HEK293 (cell line): ENCODE measurements around the gene MDM4.

ENCODE experiments used
- CTCF ChIA-PET: fragments of 350-600 bp; formaldehyde crosslinking; extraction: SDS; loops from one replicate; lab custom pipeline; 2021; ENCODE audit warnings: antibody characterized with exemption; lab: Yijun Ruan, JAX
- POLR2A ChIA-PET: fragments of 300-600 bp; formaldehyde crosslinking; extraction: SDS; loops from one replicate; lab custom pipeline; 2020; ENCODE audit warnings: antibody characterized with exemption, inconsistent platforms; lab: Yijun Ruan, JAX
- H3K27ac ChIP-seq: fragments of 200-500 bp; sonication (Bioruptor generic); 2 replicates; pipeline ENCODE4 v1.5.1; 2014; ENCODE audit warnings: low read depth, low read length, control low read depth, inconsistent platforms; ENCODE audit errors: extremely low read depth
- H3K36me3 ChIP-seq, 2 experiments: fragments of 200-500 bp in 1 of 2; sonication (Bioruptor generic) in 1 of 2; 1 replicate in 1 of 2; 2 replicates in 1 of 2; pipeline ENCODE4 v1.5.1; 2014 to 2017; ENCODE audit warnings: inconsistent platforms in 2 of 2, low read length in 2 of 2; ENCODE audit not compliant: control insufficient read depth in 2 of 2, insufficient read depth in 1 of 2
- H3K4me1 ChIP-seq: fragments of 200-500 bp; sonication (Bioruptor generic); 2 replicates; pipeline ENCODE4 v1.5.1; 2014; ENCODE audit warnings: mild to moderate bottlenecking, low read length, inconsistent platforms; ENCODE audit not compliant: control insufficient read depth, insufficient read depth
- H3K4me3 ChIP-seq: 2 replicates; pipeline ENCODE4 v1.5.1; 2011; ENCODE audit warnings: low read depth, mild to moderate bottlenecking, control low read depth, low read length, moderate library complexity
- H3K9me3 ChIP-seq: fragments of 200-500 bp; sonication (Bioruptor generic); 2 replicates; pipeline ENCODE4 v1.5.1; 2014; ENCODE audit warnings: low read depth, low read length, inconsistent platforms; ENCODE audit not compliant: control insufficient read depth, insufficient read depth
- GLIS1 ChIP-seq: fragments of 450-650 bp; formaldehyde crosslinking; IDR thresholded peaks from 2 replicates; pipeline ENCODE4 v1.5.1; 2016; ENCODE audit warnings: missing biosample characterization, missing genetic modification characterization
- IKZF3 ChIP-seq: fragments of 450-650 bp; IDR thresholded peaks from 2 replicates; pipeline ENCODE4 v1.5.0; 2018; ENCODE audit warnings: missing biosample characterization, mild to moderate bottlenecking, missing genetic modification characterization, moderate library complexity
- KLF1 ChIP-seq: fragments of 450-650 bp; formaldehyde crosslinking; IDR thresholded peaks from 2 replicates; pipeline ENCODE4 v1.5.1; 2016; ENCODE audit warnings: missing biosample characterization, missing genetic modification characterization
- KLF16 ChIP-seq: fragments of 450-650 bp; formaldehyde crosslinking; IDR thresholded peaks from 2 replicates; pipeline ENCODE4 v1.5.1; 2017; ENCODE audit warnings: missing biosample characterization, missing genetic modification characterization
- OSR2 ChIP-seq: fragments of 450-650 bp; formaldehyde crosslinking; IDR thresholded peaks from 2 replicates; pipeline ENCODE4 v1.5.1; 2016; ENCODE audit warnings: missing biosample characterization, missing genetic modification characterization
- SP7 ChIP-seq: fragments of 450-650 bp; formaldehyde crosslinking; IDR thresholded peaks from 2 replicates; pipeline ENCODE4 v1.5.1; 2016; ENCODE audit warnings: missing biosample characterization, missing genetic modification characterization
- TCF7L2 ChIP-seq: IDR thresholded peaks from 2 replicates; pipeline ENCODE4 v1.6.1; 2011; ENCODE audit warnings: low read depth, mild to moderate bottlenecking, inconsistent platforms, low read length, moderate library complexity, borderline replicate concordance
- ZBTB17 ChIP-seq: fragments of 450-650 bp; formaldehyde crosslinking; IDR thresholded peaks from 2 replicates; pipeline ENCODE4 v1.5.1; 2016; ENCODE audit warnings: missing biosample characterization, missing genetic modification characterization
- ZBTB48 ChIP-seq: fragments of 450-650 bp; formaldehyde crosslinking; IDR thresholded peaks from 2 replicates; pipeline ENCODE4 v1.5.1; 2016; ENCODE audit warnings: missing biosample characterization, missing genetic modification characterization
- ZIC2 ChIP-seq: fragments of 450-650 bp; formaldehyde crosslinking; IDR thresholded peaks from 2 replicates; pipeline ENCODE4 v1.5.1; 2016; ENCODE audit warnings: missing biosample characterization, missing genetic modification characterization
- ZNF391 ChIP-seq: fragments of 450-650 bp; formaldehyde crosslinking; IDR thresholded peaks from 2 replicates; pipeline ENCODE4 v1.5.1; 2016; ENCODE audit warnings: low read depth, missing biosample characterization, missing genetic modification characterization, borderline replicate concordance
- ZNF610 ChIP-seq: fragments of 450-650 bp; formaldehyde crosslinking; IDR thresholded peaks from 2 replicates; pipeline ENCODE4 v1.5.1; 2016; ENCODE audit warnings: missing biosample characterization, missing genetic modification characterization, borderline replicate concordance
- ZNF624 ChIP-seq: fragments of 450-650 bp; formaldehyde crosslinking; IDR thresholded peaks from 2 replicates; pipeline ENCODE4 v1.5.1; 2017; ENCODE audit warnings: missing biosample characterization, missing genetic modification characterization
- ZNF677 ChIP-seq: fragments of 450-650 bp; IDR thresholded peaks from 2 replicates; pipeline ENCODE4 v1.5.0; 2018; ENCODE audit warnings: missing biosample characterization, mild to moderate bottlenecking, missing genetic modification characterization, moderate library complexity
- ZNF792 ChIP-seq: fragments of 450-650 bp; formaldehyde crosslinking; IDR thresholded peaks from 2 replicates; pipeline ENCODE4 v1.5.1; 2016; ENCODE audit warnings: missing biosample characterization, missing genetic modification characterization
- ZNF843 ChIP-seq: fragments of 450-650 bp; formaldehyde crosslinking; IDR thresholded peaks from 2 replicates; pipeline ENCODE4 v1.5.1; 2016; ENCODE audit warnings: missing biosample characterization, missing genetic modification characterization
- TF ChIP-seq, protein P1 (sequence below): fragments of 450-650 bp; formaldehyde crosslinking; IDR thresholded peaks from 2 replicates; pipeline ENCODE4 v1.5.1; 2017; ENCODE audit warnings: missing biosample characterization, missing genetic modification characterization
- TF ChIP-seq, protein P2 (sequence below): fragments of 450-650 bp; formaldehyde crosslinking; IDR thresholded peaks from 2 replicates; pipeline ENCODE4 v1.5.1; 2017; ENCODE audit warnings: missing biosample characterization, missing genetic modification characterization
- TF ChIP-seq, protein P3 (sequence below): fragments of 450-650 bp; formaldehyde crosslinking; IDR thresholded peaks from 2 replicates; pipeline ENCODE4 v1.5.1; 2016; ENCODE audit warnings: missing biosample characterization, missing genetic modification characterization
- TF ChIP-seq, protein P4 (sequence below): fragments of 450-650 bp; formaldehyde crosslinking; IDR thresholded peaks from 2 replicates; pipeline ENCODE4 v1.5.1; 2016; ENCODE audit warnings: missing biosample characterization, missing genetic modification characterization, low read depth
- TF ChIP-seq, protein P5 (sequence below): fragments of 450-650 bp; formaldehyde crosslinking; IDR thresholded peaks from 2 replicates; pipeline ENCODE4 v1.5.1; 2016; ENCODE audit warnings: missing biosample characterization, missing genetic modification characterization
- TF ChIP-seq, protein P6 (sequence below): fragments of 450-650 bp; formaldehyde crosslinking; IDR thresholded peaks from 2 replicates; pipeline ENCODE4 v1.5.1; 2016; ENCODE audit warnings: missing biosample characterization, missing genetic modification characterization

The MDM4 gene

DNA sequence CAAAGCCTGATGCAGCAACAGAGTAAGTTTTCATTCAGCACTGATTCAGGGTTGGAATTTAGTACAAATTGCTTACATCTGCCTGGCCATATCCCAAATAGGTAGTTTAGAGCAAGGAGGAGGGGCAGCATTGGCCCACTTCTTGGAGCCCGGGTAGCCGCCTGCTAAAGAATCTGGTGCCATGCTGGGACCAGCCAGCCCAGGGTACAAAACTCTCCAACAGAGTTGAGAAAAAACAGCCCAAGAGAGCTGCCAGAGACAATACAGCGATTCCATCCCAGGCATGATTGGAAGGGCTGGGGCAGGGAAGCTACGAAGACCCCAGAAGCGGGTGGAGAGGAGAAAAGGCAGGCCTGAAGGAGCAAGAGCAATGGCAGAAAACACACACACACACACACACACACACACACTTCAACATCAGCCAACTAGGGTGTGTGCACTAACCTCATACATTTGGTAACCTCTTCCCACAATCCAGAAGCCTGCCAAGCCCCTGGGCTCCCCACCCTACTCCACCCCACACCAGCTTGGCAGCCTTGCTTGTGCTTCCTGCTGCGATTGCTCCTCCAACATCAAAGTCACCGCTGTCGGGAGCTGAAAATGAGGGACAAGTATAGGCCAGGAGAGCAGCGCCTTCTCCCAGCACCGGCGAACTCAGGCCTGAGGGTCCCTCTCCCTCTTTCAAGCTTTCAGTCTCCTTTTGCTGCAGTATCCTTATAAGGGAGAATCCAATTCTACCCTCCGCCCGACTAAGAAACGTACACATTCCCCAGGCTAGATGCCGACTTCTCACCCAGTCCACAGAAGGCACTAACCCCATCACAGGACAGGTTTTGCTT lies 22.8 kb upstream of the MDM4 start:
- CTCF ChIA-PET: interaction anchor here (0.5 to 19.1 kb wide), 16 partner anchors 8 to 314 kb away, joined by 3 to 314 read pairs (median 6); no protein-coding TSS in a partner anchor
- no peaks in the 10 kb centered on the region for H3K36me3 ChIP-seq
- H3K4me1 ChIP-seq: peaks cover 5% of the 10 kb centered on the region
- H3K4me3 ChIP-seq: peak overlapping the region; percentile 80
- peak overlapping the region; percentile 90 for H3K27ac ChIP-seq
- POLR2A ChIA-PET: interaction anchor here (0.6 to 4.2 kb wide), 13 partner anchors 8 to 314 kb away, joined by 3 to 20 read pairs (median 5); partner anchors contain the start of gene MDM4
- 0 out of 2 replicates have a peak, but pooled peaks have one; percentile 34 for TF ChIP-seq OSR2 (tag by site-specific recombination)
- no peak for TF ChIP-seq ZNF677 (tag by site-specific recombination)
- TF ChIP-seq ZNF624 (tag by site-specific recombination): no peak
- peak; percentile 10; the same call in 1 of the 2 replicates for TF ChIP-seq SP7
- TF ChIP-seq KLF1: peak; percentile 96
- 0 out of 2 replicates have a peak, but pooled peaks have one; percentile 34 for TF ChIP-seq ZNF792
- TF ChIP-seq, protein P1, sequence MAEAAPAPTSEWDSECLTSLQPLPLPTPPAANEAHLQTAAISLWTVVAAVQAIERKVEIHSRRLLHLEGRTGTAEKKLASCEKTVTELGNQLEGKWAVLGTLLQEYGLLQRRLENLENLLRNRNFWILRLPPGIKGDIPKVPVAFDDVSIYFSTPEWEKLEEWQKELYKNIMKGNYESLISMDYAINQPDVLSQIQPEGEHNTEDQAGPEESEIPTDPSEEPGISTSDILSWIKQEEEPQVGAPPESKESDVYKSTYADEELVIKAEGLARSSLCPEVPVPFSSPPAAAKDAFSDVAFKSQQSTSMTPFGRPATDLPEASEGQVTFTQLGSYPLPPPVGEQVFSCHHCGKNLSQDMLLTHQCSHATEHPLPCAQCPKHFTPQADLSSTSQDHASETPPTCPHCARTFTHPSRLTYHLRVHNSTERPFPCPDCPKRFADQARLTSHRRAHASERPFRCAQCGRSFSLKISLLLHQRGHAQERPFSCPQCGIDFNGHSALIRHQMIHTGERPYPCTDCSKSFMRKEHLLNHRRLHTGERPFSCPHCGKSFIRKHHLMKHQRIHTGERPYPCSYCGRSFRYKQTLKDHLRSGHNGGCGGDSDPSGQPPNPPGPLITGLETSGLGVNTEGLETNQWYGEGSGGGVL (tag by site-specific recombination): peak; percentile 61
- TF ChIP-seq ZBTB17 (tag by site-specific recombination): peak; percentile 23; the same call in 1 of the 2 replicates
- TF ChIP-seq TCF7L2: peak; percentile 97
- TF ChIP-seq ZNF391: no peak
- TF ChIP-seq, protein P2, sequence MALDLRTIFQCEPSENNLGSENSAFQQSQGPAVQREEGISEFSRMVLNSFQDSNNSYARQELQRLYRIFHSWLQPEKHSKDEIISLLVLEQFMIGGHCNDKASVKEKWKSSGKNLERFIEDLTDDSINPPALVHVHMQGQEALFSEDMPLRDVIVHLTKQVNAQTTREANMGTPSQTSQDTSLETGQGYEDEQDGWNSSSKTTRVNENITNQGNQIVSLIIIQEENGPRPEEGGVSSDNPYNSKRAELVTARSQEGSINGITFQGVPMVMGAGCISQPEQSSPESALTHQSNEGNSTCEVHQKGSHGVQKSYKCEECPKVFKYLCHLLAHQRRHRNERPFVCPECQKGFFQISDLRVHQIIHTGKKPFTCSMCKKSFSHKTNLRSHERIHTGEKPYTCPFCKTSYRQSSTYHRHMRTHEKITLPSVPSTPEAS (tag by site-specific recombination): peak; percentile 96
- 0 out of 2 replicates have a peak, but pooled peaks have one; percentile 59 for TF ChIP-seq ZBTB48
- TF ChIP-seq, protein P3, sequence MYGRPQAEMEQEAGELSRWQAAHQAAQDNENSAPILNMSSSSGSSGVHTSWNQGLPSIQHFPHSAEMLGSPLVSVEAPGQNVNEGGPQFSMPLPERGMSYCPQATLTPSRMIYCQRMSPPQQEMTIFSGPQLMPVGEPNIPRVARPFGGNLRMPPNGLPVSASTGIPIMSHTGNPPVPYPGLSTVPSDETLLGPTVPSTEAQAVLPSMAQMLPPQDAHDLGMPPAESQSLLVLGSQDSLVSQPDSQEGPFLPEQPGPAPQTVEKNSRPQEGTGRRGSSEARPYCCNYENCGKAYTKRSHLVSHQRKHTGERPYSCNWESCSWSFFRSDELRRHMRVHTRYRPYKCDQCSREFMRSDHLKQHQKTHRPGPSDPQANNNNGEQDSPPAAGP (tag by site-specific recombination): peak; percentile 95
- no peak for TF ChIP-seq KLF16 (tag by site-specific recombination)
- TF ChIP-seq ZIC2 (tag by site-specific recombination): peak; percentile 64
- TF ChIP-seq GLIS1: no peak; the same call in 1 of the 2 replicates
- TF ChIP-seq, all 188 proteins: peak for 11
- no peaks in the 10 kb centered on the region for H3K9me3 ChIP-seq

DNA sequence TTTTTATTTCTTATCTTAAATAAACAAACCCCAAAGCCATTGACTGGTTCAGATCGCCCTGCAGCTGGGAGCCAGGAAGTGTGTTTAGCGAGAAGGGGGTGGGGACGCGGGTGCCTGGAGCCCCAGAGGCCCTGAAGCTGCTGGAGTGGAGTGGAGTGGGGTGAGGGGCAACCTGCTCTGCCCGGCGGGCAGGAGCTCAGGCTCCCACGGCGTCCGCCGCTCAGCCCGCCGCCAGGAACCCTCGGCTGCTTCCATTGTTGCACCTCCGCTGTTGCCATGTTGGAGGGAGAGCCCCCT lies 22.3 kb upstream of the MDM4 start:
- CTCF ChIA-PET: interaction anchor here (0.5 to 19.1 kb wide), 14 partner anchors 9 to 313 kb away, joined by 3 to 314 read pairs (median 7); no protein-coding TSS in a partner anchor
- peak overlapping the region; percentile 80 for H3K4me3 ChIP-seq
- TF ChIP-seq ZNF610 (no peak), ZNF843 (tag by site-specific recombination) (no peak), ZBTB48 (no peak), IKZF3 (tag by site-specific recombination) (no peak)
- TF ChIP-seq, protein P4, sequence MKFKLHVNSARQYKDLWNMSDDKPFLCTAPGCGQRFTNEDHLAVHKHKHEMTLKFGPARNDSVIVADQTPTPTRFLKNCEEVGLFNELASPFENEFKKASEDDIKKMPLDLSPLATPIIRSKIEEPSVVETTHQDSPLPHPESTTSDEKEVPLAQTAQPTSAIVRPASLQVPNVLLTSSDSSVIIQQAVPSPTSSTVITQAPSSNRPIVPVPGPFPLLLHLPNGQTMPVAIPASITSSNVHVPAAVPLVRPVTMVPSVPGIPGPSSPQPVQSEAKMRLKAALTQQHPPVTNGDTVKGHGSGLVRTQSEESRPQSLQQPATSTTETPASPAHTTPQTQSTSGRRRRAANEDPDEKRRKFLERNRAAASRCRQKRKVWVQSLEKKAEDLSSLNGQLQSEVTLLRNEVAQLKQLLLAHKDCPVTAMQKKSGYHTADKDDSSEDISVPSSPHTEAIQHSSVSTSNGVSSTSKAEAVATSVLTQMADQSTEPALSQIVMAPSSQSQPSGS (tag by site-specific recombination): no peak
- TF ChIP-seq, protein P5, sequence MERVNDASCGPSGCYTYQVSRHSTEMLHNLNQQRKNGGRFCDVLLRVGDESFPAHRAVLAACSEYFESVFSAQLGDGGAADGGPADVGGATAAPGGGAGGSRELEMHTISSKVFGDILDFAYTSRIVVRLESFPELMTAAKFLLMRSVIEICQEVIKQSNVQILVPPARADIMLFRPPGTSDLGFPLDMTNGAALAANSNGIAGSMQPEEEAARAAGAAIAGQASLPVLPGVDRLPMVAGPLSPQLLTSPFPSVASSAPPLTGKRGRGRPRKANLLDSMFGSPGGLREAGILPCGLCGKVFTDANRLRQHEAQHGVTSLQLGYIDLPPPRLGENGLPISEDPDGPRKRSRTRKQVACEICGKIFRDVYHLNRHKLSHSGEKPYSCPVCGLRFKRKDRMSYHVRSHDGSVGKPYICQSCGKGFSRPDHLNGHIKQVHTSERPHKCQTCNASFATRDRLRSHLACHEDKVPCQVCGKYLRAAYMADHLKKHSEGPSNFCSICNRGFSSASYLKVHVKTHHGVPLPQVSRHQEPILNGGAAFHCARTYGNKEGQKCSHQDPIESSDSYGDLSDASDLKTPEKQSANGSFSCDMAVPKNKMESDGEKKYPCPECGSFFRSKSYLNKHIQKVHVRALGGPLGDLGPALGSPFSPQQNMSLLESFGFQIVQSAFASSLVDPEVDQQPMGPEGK: 0 out of 2 replicates have a peak, but pooled peaks have one; percentile 63
- TF ChIP-seq, protein P6, sequence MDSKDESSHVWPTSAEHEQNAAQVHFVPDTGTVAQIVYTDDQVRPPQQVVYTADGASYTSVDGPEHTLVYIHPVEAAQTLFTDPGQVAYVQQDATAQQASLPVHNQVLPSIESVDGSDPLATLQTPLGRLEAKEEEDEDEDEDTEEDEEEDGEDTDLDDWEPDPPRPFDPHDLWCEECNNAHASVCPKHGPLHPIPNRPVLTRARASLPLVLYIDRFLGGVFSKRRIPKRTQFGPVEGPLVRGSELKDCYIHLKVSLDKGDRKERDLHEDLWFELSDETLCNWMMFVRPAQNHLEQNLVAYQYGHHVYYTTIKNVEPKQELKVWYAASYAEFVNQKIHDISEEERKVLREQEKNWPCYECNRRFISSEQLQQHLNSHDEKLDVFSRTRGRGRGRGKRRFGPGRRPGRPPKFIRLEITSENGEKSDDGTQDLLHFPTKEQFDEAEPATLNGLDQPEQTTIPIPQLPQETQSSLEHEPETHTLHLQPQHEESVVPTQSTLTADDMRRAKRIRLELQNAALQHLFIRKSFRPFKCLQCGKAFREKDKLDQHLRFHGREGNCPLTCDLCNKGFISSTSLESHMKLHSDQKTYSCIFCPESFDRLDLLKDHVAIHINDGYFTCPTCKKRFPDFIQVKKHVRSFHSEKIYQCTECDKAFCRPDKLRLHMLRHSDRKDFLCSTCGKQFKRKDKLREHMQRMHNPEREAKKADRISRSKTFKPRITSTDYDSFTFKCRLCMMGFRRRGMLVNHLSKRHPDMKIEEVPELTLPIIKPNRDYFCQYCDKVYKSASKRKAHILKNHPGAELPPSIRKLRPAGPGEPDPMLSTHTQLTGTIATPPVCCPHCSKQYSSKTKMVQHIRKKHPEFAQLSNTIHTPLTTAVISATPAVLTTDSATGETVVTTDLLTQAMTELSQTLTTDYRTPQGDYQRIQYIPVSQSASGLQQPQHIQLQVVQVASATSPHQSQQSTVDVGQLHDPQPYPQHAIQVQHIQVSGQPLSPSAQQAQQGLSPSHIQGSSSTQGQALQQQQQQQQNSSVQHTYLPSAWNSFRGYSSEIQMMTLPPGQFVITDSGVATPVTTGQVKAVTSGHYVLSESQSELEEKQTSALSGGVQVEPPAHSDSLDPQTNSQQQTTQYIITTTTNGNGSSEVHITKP (tag by site-specific recombination): peak; percentile 94

More for the DNA sequence above, 22.3 kb upstream of the MDM4 start:
- H3K27ac ChIP-seq: peak overlapping the region; percentile 90
- H3K36me3 ChIP-seq: no peaks in the 10 kb centered on the region
- POLR2A ChIA-PET: interaction anchor here (0.6 to 4.2 kb wide), 13 partner anchors 9 to 313 kb away, joined by 3 to 20 read pairs (median 5); partner anchors contain the start of gene MDM4
- no peaks in the 10 kb centered on the region for H3K9me3 ChIP-seq
- H3K4me1 ChIP-seq: peaks cover 5% of the 10 kb centered on the region
